GM12892 (cell line): ENCODE measurements around the gene SSH3.
A peak's percentile ranks its signal among the peaks of the same experiment; 100 is the strongest.

Source experiments
- DNase-seq: peaks from one replicate; pipeline ENCODE4 v3.0.0; 2011; ENCODE audit not compliant: insufficient read length
- FAIRE-seq: peaks from 2 replicates; lab custom pipeline; 2011; peaks lifted over from hg19 to GRCh38; lab: Jason Lieb, UNC
- POLR2A ChIP-seq: IDR thresholded peaks from 2 replicates; pipeline ENCODE4 v1.6.1; 2011; ENCODE audit warnings: low read depth, low read length, control low read depth
- POLR2AphosphoS5 ChIP-seq: IDR thresholded peaks from 2 replicates; pipeline ENCODE4 v1.6.1; 2011; ENCODE audit warnings: low read depth, low read length, control low read depth
- TAF1 ChIP-seq: IDR thresholded peaks from 2 replicates; pipeline ENCODE4 v1.6.1; 2011; ENCODE audit warnings: low read depth, mild to moderate bottlenecking, control low read depth, low read length, borderline replicate concordance

Gene SSH3

GRCh38 chr11:67345920-67346819, 42.8 kb downstream of the SSH3 start:
- FAIRE-seq: no peak
- no peak for DNase-seq
- TF ChIP-seq TAF1 (no peak), POLR2AphosphoS5 (no peak), POLR2A (no peak)

GRCh38 chr11:67347964-67348749, 44.8 kb downstream of the SSH3 start:
- DNase-seq: no peak
- FAIRE-seq: no peak
- TF ChIP-seq POLR2AphosphoS5: no peak
- no peak for TF ChIP-seq POLR2A
- TF ChIP-seq TAF1: no peak

- TF ChIP-seq POLR2A (no peak), POLR2AphosphoS5 (no peak), TAF1 (no peak)
- FAIRE-seq (no peak), DNase-seq (no peak)
Observed at GRCh38 chr11:67349036-67349435, 45.7 kb downstream of the SSH3 start.

GRCh38 chr11:67349457-67349856, 46.1 kb downstream of the SSH3 start:
- FAIRE-seq (no peak), DNase-seq (no peak)
- TF ChIP-seq TAF1: no peak
- no peak for TF ChIP-seq POLR2AphosphoS5
- no peak for TF ChIP-seq POLR2A

GRCh38 chr11:67349928-67350465, 46.7 kb downstream of the SSH3 start:
- no peak for TF ChIP-seq POLR2AphosphoS5
- no peak for TF ChIP-seq TAF1
- no peak for TF ChIP-seq POLR2A
- DNase-seq (no peak), FAIRE-seq (no peak)

- DNase-seq (no peak), FAIRE-seq (peak; percentile 88)
- TF ChIP-seq POLR2A (0 out of 2 replicates have a peak, but pooled peaks have one; percentile 19), TAF1 (no peak), POLR2AphosphoS5 (no peak)
Observed at GRCh38 chr11:67351275-67352005, 48.1 kb downstream of the SSH3 start.

- TF ChIP-seq POLR2AphosphoS5 (no peak; the same call in 1 of the 2 replicates), POLR2A (peak; percentile 72; the same call in 1 of the 2 replicates), TAF1 (no peak)
- DNase-seq (no peak), FAIRE-seq (no peak)
Observed at GRCh38 chr11:67352546-67353316, 49.4 kb downstream of the SSH3 start.

GRCh38 chr11:67353317-67354074, 50.2 kb downstream of the SSH3 start, which contains the start of gene POLD4:
POLD4 (minus strand) TSS chr11:67353546; CDS start chr11:67353399, 147 bp downstream.
- FAIRE-seq (peak; percentile 99), DNase-seq (peak; percentile 96)

GRCh38 chr11:67354075-67355022, 51.0 kb downstream of the SSH3 start:
- FAIRE-seq (peak; percentile 53), DNase-seq (no peak)
- TF ChIP-seq TAF1: 0 out of 2 replicates have a peak, but pooled peaks have one; percentile 39
- no peak for TF ChIP-seq POLR2AphosphoS5

More at GRCh38 chr11:67353317-67354074, 50.2 kb downstream of the SSH3 start, which contains the start of gene POLD4:
- TF ChIP-seq POLR2A (peak; percentile 90), TAF1 (peak; percentile 76), POLR2AphosphoS5 (peak; percentile 91)
